Occipital lobe (tissue), 3 donors: ENCODE measurements around the gene PRTFDC1. TPM values are rescaled to one million over a fixed set of nuclear protein-coding genes. Genes with fewer than 3 reads are reported as not detected.

Experiments
- DNase-seq: peaks from one replicate; lab custom pipeline; 2025; lab: John Stamatoyannopoulos, UW
- small RNA-seq: library from RNA; depleted of rRNA; stranded (forward); fragments of <200 nt; gene quantifications from one replicate; pipeline ENCODE3, GENCODE V24; 2014
- total RNA-seq: library from RNA; depleted of rRNA; stranded (reverse); fragments of >200 nt; gene quantifications from one replicate; pipeline ENCODE4 v1.2.3, GENCODE V29; 2014

The PRTFDC1 gene
- total RNA-seq, 1 donor from 2014 or later, result 35.7 TPM

- no peak for DNase-seq
Observed at GRCh38 chr10:24804392-24804791, 148.0 kb downstream of the PRTFDC1 start.

- DNase-seq, result no peak
Observed at GRCh38 chr10:24802378-24802777, 150.0 kb downstream of the PRTFDC1 start.

- no peak for DNase-seq
Observed at GRCh38 chr10:24800861-24801260, 151.5 kb downstream of the PRTFDC1 start.

Small RNA genes within 50 kb of the gene (small RNA-seq; reads per million reads assigned to genes)
- gene AL512598.1, result not detected
- gene RN7SKP241, result not detected

Other genes starting within 250 kb of the PRTFDC1 start
- gene ARHGAP21, start 228.7 kb downstream of the PRTFDC1 start, total RNA-seq, result 338 TPM
- gene ENKUR, start 63.6 kb upstream of the PRTFDC1 start, total RNA-seq, result 5.0 TPM
- 17.9 TPM for gene THNSL1, start 64.0 kb upstream of the PRTFDC1 start, total RNA-seq
- 6.1 TPM for gene GPR158, start 222.4 kb upstream of the PRTFDC1 start, total RNA-seq